NB4 (cell line): ENCODE data around the gene SH3PXD2A.

Source experiments
- DNase-seq: peaks from one replicate; pipeline ENCODE4 v3.0.0; 2010; ENCODE audit warnings: low read depth
- H3K4me3 ChIP-seq: one replicate; pipeline ENCODE4 v1.5.1; 2011; ENCODE audit warnings: mild to moderate bottlenecking, low read depth, low read length, moderate library complexity
- MYC ChIP-seq: IDR thresholded peaks from 2 replicates; pipeline ENCODE4 v1.6.1; 2011; ENCODE audit warnings: low read depth, low read length
- POLR2A ChIP-seq: IDR thresholded peaks from 2 replicates; pipeline ENCODE4 v1.6.1; 2011; ENCODE audit warnings: mild to moderate bottlenecking; ENCODE audit not compliant: insufficient read length; ENCODE audit errors: extremely low read depth
- TF ChIP-seq, protein P1 (sequence below): IDR thresholded peaks from one replicate; pipeline ENCODE4 v1.5.1; 2012; ENCODE audit warnings: low read depth, low read length
- TF ChIP-seq, protein P2 (sequence below): IDR thresholded peaks from 2 replicates; pipeline ENCODE4 v1.6.1; 2011; ENCODE audit warnings: low read depth, low read length

SH3PXD2A gene

DNA sequence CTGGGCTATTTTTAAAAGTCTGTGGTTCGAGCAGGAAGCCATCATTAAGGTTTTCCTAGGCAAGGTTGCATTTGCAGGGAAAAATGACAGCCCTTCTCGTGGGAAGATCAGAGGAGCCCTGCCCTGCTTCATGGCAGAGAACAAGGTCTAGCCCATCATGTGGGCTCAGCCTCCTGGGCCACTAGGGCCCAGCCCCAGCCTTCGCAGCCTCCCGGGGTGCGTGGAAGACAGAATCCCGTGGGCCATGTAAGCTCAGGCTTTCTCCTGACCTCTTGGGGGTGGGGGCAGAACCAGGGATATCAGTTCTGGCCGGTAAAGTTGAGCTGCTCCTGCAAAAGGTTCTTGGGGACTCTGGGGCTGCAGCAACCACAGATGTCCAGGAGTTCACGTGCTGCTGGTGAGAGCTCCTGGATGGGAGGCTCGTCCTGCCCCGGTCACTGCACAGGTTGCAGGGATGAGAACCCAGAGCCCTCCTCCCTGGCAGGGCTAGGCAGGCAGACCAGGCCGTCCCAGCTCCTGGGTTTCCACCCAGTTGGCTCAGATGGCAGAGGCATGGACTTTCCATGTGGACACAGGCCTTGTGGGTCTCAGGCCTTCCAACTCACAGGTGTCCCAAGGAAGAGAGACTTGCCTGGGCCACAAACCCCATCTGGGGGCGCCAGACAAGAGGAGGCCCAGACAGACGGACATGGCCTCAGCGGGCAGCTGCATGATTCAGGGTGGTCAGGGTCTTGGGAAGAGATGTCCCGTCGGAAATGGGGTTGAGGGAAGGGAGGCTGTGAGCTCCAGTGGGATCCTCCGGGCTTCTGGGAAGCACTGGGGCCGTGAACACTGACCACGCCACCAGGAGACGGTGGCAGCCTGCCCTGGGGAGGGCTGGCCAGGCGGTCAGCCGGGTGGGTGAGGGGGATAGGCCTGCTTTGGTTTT lies 235.7 kb downstream of the SH3PXD2A start:
- no peak for TF ChIP-seq MYC
- TF ChIP-seq, protein P1, sequence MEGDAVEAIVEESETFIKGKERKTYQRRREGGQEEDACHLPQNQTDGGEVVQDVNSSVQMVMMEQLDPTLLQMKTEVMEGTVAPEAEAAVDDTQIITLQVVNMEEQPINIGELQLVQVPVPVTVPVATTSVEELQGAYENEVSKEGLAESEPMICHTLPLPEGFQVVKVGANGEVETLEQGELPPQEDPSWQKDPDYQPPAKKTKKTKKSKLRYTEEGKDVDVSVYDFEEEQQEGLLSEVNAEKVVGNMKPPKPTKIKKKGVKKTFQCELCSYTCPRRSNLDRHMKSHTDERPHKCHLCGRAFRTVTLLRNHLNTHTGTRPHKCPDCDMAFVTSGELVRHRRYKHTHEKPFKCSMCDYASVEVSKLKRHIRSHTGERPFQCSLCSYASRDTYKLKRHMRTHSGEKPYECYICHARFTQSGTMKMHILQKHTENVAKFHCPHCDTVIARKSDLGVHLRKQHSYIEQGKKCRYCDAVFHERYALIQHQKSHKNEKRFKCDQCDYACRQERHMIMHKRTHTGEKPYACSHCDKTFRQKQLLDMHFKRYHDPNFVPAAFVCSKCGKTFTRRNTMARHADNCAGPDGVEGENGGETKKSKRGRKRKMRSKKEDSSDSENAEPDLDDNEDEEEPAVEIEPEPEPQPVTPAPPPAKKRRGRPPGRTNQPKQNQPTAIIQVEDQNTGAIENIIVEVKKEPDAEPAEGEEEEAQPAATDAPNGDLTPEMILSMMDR: peak; percentile 19
- TF ChIP-seq POLR2A: no peak
- no peak for DNase-seq
- no peak overlapping the region for H3K4me3 ChIP-seq

DNA sequence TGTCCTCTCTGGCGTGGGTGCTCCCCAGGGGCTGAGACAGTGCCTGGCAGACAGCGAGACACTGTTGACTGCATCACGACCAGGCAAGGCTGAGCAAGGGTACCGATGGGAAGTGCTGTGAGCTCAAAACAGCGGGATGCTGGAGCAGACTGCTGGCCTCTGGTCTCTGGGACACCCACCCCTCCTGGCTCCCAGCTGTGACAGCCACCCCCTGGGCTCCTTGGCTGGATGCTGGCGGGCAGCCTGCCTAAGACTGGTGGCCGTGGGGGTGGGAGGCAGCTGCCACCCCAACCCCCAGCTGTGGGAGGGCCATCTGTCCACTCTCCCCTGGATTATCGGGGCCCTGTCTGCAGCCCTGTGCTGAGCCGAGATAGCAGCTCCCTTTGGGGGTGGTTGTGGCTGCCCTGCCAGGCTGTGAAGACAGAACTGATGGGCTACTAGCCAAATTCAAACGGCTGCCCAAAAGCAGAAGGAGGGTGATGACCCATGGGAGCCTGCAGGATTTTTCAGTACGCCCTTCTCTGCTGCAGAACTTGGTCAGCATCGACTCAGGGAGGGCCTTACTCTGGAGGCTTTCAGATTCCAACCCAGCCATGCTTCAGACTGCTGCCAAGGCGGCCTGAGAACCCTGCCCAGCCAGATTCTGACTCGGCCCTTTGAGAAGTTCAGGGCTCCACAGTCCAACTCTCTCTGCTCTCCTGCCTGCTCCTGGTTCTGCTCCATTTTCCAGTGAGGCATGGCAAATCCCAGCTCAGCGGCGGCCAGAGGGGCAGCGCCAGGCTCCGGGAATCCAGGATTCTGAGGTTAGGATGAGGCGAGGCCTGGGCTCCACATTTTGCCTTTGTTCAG lies 236.6 kb downstream of the SH3PXD2A start:
- H3K4me3 ChIP-seq: no peak overlapping the region
- DNase-seq: peak; percentile 88
- TF ChIP-seq POLR2A (no peak), MYC (no peak)
- TF ChIP-seq, protein P1: no peak
- TF ChIP-seq, protein P2, sequence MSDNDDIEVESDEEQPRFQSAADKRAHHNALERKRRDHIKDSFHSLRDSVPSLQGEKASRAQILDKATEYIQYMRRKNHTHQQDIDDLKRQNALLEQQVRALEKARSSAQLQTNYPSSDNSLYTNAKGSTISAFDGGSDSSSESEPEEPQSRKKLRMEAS: no peak

DNA sequence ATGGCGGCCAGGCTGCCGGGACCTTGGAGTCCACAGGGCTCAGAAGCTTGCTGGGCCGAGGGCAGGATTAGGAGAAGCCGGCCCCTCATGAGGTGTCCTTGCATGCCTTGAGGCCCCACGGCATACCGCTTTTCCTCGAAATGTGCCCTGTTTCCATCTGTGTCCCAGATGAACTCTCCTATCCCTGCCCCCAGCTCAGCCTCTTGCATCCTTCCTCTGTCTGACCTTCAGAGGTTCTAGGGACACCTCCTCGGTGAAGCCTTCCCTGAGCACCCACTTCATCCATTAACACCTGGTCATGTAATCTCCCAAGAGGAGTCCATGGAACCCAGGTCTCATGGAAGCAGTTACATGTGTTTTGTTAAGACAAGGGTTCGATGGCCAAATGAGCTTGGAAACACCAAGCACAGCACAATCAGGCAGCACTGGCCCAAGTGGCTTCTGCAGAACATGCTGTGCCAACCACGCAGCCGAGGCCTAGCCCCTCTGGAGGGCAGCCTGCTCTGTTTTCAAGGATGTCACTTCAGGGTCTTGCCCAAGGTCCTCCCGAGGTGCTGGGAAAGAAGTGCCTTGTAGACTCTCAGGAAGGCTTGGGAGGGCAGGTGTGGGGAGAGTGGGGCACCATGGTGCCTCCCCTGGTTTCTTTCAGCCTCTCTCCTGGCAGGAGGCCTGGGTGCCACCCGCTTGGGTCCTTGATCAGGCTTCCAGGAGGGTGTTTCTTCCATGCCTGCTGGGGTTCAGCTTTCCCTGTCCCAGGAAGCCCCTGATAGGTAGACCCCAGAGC lies 237.6 kb downstream of the SH3PXD2A start:
- TF ChIP-seq POLR2A: no peak
- TF ChIP-seq, protein P2: no peak
- TF ChIP-seq, protein P1: no peak
- TF ChIP-seq MYC: no peak
- DNase-seq: no peak
- H3K4me3 ChIP-seq: no peak overlapping the region

DNA sequence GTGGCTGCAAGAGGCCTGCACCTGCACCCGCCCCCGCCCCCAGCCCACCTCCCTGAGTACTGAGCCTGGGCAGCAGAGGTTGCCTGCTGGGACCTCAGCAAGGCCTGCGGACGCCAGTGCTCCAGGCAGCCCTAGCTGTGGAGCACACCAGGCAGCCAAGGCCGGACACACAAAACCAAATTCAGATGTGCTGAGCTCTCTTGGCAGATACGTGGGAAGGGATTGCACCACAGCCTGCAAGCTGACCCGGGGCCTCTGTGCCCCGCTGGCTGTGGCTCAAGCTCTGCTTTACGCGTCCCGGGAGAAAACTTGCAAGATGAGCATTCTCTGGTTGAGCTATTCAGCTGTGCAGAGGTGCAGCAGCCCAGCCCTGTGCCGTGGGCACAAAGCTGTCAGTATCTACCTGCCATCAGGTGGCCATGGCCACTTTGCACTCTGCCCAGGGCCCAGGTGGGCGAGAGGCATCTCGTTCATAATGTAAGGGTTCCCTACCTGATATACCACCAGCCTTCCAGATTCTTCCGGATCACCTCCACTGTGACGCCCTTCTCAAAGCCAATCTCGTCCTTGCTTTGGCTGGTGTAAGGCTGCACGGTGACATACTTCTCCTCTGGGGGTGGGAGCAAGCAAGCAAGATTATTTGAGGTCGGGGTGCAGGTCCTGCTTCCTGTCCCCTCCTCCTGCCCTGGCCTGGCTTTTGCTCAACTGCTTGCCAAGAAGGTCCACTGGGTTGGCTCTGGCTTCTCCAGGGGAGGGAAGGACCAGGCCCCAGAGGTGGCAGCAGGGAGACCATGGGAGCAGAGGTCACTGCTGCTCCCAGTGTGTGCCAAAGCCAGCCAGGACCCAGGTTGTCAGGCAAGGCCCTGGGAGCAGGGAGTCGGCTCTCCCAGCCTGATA lies 238.4 kb downstream of the SH3PXD2A start:
- H3K4me3 ChIP-seq: peak overlapping the region; percentile 30
- peak; percentile 99 for DNase-seq
- peak; percentile 57 for TF ChIP-seq MYC
- TF ChIP-seq, protein P2: no peak

DNA sequence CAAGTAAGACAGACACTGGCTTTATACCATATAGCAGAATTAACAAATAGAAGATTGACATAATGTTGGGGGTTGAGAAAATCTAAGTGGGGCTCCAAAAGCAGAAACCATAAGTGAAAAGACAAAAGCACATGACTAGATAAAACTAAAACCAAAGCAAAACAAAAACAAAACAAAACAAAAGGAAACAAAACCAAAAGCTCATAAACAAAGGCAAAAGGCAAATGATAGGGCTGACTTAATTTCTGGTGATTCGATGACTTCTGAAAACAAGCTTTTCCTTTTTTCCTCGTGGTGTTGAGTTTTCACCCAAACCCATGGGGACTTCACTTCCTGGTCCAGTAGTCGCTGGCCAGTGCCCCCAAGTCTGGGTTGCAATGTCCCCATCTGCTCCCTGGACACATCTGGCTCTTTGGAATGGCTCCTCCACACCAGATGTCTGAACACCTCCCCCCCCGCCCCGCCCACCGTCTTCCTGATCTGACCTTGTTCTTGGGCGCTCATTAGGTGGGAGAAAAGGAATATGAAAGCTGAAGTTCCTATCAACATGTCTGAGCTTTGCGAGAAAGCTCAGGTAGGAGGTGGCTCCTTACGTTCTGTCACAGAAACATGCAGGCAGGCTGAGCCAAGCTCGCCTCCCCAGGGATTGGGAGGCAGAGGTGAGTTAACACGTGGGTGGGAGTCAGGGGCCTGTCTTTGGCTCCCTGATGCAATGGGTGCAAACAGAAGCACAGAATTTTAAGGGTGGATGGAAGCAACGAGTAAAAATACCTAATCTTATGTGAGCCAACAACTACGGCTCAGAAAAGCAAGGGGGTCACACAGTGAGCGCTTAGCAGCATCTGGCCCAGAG lies 240.8 kb downstream of the SH3PXD2A start:
- peak; percentile 35 for DNase-seq
- no peak overlapping the region for H3K4me3 ChIP-seq
- no peak for TF ChIP-seq MYC
- TF ChIP-seq, protein P2: no peak
- TF ChIP-seq, protein P1: no peak
- TF ChIP-seq POLR2A: no peak
